T47D (cell line): ENCODE measurements around the gene DPF1.

Experiments used
- DNase-seq, 2 experiments: peaks; one replicate each; pipeline versions ENCODE4 v3.0.0 to v3.0.0-alpha.2; 2011 to 2012; ENCODE audit warnings: low read depth in 1 of 2, low spot score in 1 of 2
- JUND ChIP-seq: IDR thresholded peaks from 2 replicates; pipeline ENCODE4 v1.6.1; 2012; ENCODE audit warnings: low read depth
- in situ Hi-C: cut with HindIII; loops from 2 replicates; pipeline ENCODE4 v1.10.0; 2016; ENCODE audit warnings: low sequenced_read_pairs, low pct_unique_long_range_greater_than_20kb

The DPF1 gene

DNA sequence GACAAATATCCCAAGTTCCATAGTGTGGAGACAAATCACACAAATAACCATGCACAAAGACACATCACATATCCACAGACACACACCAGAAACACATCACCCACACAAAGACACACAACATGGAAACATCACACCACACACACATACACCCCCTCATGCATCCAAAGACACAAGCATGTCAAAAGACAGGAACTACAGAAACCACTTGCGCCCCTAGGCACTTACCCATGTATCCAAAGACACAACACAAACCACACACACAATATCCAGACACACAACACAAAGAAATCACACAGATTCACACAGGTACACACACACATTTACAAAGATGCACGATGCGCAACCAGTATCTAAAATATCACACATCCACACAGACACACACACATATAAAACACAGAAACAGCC lies 901 bp downstream of the DPF1 start:
- no peak for TF ChIP-seq JUND
- in situ Hi-C loops = no loop called here
- DNase-seq = no peak

DNA sequence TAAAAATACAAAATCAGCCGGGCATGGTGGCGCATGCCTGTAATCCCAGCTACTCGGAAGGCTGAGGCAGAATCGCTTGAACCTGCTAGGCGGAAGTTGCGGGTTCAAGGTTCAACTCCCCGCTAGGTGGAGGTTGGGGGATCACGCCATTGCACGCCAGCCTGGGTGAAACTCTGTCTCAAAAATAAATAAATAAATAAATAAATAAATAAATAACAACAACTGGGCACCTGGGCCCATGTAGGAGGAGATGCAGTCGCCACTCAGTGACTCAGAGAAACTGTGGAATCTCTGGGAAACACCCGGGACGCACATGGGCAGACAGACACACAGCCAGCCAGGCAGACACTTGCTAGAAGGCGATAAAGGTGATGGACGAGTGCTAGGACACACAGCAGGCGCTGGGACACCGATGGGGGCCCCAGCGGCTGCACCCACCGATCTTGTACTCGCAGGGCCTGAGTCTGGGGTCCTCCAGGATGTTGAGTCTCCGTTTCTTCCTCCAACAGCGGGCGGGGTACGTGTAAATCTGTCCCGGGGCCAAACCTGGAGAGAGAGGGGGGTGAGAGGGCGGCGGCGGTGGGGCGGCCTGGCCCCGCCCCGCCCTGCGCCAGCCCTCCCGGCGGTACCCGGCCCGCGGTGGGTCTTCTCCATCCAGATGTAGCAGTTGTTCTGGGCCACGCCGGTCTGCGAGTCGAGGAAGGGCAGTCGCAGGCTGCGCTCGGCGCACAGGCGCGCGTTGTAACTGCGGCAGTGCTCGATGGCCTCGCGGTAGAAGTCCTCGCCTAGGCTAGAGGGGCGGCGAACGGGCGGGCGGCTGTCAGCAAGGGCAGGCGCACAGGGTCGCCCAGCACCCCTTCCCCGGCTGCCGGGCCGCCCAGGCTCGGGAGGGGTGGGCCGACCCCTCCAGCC lies 1.8 kb downstream of the DPF1 start:
- in situ Hi-C loops = no loop called here
- DNase-seq = no peak
- TF ChIP-seq JUND = no peak

DNA sequence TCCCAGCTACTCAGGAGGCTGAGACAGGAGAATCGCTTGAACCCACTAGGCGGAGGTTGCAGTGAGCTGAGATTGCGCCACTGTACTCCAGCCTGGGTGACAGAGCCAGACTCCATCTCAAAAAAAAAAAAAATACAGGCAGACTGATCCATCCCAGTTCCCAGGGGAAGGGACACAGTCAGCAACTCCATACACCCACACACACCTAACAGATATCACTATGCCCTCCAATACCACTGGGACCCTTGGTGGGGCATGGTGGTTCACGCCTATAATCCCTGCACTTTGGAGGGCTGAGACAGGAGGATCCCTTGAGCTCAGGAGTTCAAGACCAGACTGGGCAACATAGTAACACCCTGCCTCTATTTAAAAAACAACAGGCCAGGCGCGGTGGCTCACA lies 2.6 kb downstream of the DPF1 start:
- no peak for DNase-seq
- in situ Hi-C loops = no loop called here
- TF ChIP-seq JUND = no peak

DNA sequence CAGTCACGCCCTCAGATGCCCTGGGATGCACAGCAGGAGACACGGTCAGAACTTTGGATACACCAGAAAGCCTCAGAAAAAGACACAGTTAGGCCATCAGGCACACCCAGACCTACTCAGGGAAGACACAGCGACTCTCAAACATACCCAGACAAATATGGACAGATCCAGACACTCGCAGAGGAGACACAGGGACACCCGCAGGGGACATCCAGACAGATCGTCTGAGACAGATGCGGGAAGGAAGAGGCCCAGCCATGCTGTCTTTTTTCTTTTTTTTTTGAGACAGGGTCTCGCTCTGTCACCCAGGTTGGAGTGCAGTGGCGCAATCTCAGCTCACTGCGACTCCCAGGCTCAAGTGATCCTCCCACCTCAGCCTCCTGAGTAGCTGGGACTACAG lies 4.8 kb downstream of the DPF1 start:
- in situ Hi-C loops = no loop called here

DNA sequence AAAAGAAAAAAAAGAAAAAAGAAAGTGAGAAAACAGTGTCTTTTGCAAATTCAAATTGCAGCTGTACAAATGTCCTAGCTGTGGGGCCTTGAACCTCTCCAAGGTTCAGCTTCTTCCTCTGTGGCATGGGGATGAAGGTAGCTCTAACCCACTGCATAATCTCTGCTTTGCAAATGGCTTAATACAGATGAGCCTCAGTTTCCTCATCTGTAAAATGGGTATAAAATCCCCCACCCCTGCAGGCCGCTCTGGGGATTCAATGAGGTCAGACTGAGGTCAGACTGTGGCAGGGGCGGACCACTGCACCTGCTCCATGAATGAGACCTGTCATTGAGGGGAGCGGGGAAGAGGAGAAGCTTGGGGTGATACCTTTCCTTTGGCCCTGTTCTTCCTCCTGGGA lies 5.8 kb downstream of the DPF1 start:
- in situ Hi-C loops = no loop called here
- DNase-seq = no peak
- TF ChIP-seq JUND = no peak

More for the DNA sequence above, 4.8 kb downstream of the DPF1 start:
- DNase-seq = no peak
- TF ChIP-seq JUND = no peak

DNA sequence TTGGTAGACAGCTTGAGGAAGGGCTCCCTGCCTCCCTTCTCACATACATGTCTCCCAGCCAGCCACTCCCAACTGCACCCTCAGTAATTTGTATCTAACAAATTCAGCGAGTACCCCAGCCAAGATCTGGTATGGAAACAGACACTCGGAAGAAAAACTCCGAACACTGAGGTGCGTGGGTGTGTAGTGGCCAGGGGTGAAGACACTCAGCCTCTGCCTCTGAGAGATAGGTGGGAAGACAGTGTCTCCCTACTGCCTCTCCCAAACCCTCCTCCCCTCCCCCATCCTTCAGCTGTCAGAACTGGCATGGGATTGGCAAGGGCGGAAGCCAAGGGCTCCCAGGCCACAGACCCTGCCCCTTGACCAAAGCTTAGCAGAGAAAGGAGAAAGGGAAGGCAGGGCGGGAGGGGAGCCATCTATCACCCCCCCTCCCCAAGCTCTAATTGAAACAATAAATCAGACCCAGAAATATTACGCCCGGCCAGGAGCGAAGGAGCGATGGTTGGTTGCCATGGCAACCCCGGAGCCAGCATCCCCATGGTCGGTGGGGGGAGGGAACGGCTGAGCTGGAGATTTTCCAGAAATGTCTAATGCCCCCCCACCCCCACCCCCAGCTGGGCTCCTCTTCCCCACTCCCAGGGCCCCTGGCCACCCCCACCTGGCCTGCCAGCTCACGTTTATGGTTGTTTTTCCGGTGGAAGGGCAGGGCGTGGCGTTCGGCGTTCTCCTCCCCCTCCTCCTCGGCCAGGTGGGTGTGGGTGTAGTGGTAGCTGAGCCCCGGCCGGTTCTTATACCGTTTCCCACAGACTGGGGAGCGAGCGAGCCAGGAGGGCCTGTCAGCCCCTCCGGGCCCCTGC lies 7.0 kb downstream of the DPF1 start:
- TF ChIP-seq JUND = no peak
- no peak for DNase-seq
- in situ Hi-C loops = no loop called here

DNA sequence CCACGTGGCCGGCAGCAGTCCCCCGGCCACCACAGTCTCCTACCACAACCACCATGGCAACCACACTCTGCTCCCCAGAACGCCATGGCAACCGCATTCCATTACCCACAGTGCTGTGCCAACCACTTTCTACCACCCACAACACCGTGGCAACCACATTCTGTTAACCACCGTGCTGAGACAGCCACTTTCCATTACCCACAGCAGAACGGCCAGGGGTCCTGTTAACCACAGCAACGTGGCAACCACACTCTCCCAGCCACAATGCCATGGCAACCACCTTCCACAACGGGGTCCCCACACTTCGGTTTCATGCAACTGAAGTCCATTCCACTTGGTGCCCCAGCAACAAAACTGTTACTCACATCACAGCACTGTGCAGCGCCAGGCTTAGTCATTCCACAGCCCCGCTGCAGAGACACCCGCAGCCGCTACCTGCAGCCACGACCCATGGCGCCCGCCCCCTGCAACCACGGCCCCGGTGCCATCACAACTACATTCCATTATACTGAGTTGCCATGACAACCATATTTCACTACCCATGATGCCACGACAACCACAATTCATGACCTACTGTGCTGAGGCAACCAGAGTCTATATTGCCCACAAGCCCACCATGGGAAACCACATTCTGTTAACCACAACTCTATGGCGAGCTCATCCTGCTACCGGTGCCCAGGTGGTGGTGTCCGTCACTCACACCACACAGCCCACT lies 10.0 kb downstream of the DPF1 start:
- in situ Hi-C loops = no loop called here
- DNase-seq = no peak
- no peak for TF ChIP-seq JUND

DNA sequence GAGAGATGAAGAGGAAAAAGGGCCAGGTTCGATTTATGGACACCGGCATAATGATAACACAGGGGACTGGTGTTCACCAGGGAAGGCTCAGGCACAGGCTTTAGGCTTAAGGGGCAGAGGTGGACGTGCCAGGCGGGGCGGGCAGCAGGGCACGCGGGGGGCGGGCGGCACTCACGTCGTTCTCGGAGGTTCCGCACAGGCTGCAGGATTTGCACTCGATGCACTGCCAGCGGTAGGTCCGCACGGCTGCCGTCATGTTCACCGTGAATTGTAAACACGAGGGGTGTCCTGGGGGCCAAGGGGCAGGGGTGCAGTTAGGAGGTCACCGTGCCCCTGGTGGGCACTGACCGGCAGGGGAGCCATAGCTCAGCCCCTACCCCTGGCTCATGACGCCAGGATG lies 10.6 kb downstream of the DPF1 start:
- in situ Hi-C loops = no loop called here
- no peak for TF ChIP-seq JUND
- DNase-seq = no peak

DNA sequence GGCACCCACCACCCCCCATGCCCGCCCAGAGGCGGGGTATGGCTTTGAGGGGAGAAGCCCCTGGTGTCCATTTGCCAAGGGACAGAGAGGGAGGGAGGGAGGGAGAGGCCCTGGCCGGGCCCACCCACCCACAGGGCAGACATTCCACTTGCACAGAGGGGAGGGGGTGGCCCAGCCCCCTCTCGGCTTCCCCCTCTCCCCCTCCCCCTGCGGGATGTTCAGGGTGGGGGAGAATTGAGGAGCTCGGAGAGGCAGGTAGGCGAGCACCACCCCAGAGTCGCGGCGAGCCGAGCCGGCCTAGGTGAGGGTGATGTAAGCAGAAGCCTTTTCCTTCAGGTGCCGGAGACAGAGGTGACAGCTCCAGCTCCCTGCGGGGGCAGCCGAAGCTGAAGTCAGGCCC lies 12.3 kb downstream of the DPF1 start:
- in situ Hi-C loops = no loop called here
- no peak for DNase-seq
- no peak for TF ChIP-seq JUND

DNA sequence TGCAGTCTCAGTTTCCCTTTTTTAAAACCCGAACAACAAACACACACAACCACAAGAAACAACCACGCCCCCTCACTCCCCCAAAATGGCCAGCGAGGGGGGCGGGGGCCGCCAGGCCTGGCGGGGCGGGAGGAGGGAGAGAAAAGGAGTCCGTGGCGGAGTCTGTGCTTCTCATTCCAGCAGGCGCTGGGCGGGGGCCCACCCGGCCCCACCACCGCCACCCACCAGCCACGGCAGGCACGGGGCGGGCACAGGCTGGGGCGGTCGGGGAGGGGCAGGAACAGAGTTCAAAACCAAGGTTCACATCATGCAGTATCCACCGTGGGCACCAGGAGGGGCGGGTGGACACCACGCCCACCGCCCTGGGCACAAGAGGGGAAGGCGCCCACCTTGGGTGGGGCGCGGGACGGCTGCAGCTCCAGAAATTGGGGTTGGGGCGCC lies 12.9 kb downstream of the DPF1 start:
- DNase-seq = no peak
- in situ Hi-C loops = no loop called here
- no peak for TF ChIP-seq JUND

DNA sequence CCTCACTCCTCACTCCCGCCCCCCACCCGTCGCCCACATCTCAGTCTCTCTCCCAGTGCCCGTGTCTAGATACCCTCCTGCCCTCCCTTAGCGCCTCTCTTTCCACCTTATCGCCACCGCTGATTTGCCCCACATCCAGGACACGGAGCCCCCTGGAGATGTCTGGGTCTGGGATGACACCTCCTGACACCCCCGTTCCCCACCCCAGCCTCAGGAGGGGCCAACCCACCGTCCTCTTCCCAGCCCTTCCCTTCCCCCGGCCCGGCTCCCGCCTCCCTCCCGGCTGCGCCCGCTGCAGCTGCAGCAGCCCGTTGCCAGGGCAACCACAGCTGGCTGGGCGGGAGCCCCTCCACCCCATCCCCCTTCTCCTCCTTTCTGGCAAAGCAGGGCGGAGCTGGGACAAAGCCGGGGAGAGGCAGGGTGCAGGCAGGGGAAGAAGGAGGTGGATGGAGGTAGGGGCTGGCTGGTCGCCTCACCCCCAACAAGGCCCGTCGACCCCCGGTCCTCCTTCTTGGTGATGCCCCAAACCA lies 13.5 kb downstream of the DPF1 start:
- TF ChIP-seq JUND = no peak
- in situ Hi-C loops = no loop called here
- no peak for DNase-seq
